Hepatocyte (in vitro differentiated cells): ENCODE results near the gene MORN5.

ENCODE experiments used
- EZH2 ChIP-seq: fragments of 200-600 bp; sonication (generic); IDR thresholded peaks from 2 replicates; pipeline ENCODE4 v1.6.1; 2016; ENCODE audit warnings: antibody characterized with exemption, mild to moderate bottlenecking, borderline replicate concordance
- EZH2phosphoT487 ChIP-seq: fragments of 200-600 bp; sonication (generic); IDR thresholded peaks from one replicate; pipeline ENCODE4 v1.6.1; 2018; ENCODE audit warnings: antibody characterized with exemption, mild to moderate bottlenecking, low read depth, moderate library complexity; ENCODE audit not compliant: unreplicated experiment, severe bottlenecking
- TF ChIP-seq, protein P1 (sequence below): fragments of 200-600 bp; sonication (generic); IDR thresholded peaks from 2 replicates; pipeline ENCODE4 v1.5.1; 2016; ENCODE audit warnings: antibody characterized with exemption, mild to moderate bottlenecking; ENCODE audit not compliant: poor library complexity

DNA sequence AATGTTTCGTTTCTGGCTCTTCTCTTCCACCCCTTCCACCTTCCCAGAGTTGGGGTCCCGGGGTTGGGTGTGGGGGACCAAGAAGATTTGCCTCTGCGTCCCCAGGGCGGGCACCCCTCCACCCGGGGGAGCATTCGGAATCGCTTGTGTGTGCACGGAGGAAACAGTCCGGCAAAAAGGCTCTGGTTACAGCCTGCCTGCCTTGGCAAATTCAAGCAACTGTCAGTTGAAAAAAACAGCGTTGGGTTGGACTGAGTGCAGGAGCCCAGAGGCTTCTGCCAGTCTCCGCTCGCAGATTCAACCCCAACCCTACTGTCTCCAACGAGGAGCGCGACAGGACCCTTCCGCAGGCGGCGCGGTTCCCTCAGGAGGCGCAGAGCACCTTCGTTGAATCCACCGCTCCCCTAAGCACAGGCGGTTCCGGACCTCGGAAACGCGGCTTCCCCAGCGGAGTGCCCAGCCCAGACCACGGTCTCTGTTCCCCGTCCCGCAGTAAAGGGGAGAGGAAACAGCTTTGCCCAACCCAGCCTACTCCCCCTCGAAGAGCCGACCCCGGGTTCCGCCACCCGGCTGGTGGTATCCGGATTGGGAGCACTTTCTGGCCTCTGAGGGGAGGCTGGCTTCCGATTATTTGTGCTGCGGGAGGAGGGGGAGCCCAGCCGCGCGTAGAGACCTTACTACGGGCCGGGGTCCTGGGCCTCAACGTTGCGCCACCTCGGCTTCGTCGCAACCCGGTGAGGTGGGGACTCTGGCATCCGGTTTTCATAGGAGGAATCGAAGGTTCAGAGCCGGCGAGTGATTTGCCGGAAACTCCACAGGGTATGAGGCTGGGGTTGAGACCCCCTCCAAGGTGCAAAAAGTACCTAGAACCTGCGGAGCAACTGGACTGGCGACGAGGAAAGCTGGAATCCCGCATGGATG, 59.5 kb downstream of the MORN5 start:
- TF ChIP-seq, protein P1, sequence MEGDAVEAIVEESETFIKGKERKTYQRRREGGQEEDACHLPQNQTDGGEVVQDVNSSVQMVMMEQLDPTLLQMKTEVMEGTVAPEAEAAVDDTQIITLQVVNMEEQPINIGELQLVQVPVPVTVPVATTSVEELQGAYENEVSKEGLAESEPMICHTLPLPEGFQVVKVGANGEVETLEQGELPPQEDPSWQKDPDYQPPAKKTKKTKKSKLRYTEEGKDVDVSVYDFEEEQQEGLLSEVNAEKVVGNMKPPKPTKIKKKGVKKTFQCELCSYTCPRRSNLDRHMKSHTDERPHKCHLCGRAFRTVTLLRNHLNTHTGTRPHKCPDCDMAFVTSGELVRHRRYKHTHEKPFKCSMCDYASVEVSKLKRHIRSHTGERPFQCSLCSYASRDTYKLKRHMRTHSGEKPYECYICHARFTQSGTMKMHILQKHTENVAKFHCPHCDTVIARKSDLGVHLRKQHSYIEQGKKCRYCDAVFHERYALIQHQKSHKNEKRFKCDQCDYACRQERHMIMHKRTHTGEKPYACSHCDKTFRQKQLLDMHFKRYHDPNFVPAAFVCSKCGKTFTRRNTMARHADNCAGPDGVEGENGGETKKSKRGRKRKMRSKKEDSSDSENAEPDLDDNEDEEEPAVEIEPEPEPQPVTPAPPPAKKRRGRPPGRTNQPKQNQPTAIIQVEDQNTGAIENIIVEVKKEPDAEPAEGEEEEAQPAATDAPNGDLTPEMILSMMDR, result no peak
- TF ChIP-seq EZH2 (peak; percentile 94), EZH2phosphoT487 (peak; percentile 59)
